Stimulated activated effector memory CD8-positive, alpha-beta T cell treated with anti-CD3 and anti-CD28 coated beads, Interleukin-12 subunit alpha, Interleukin-12 subunit beta, amount 100 ng/mL, for 72 hours (primary cell): ENCODE measurements around the gene USP21.
"Not testable (repeated sequence)": the region's sequence is repeated elsewhere in the genome, so short reads cannot be mapped to it uniquely, and the experiment has no call there.

Source experiments
- ATAC-seq: fragments of 150-1000 bp; cut with Tn5 transposase; 2 replicates; pipeline ENCODE4 v1.10.0; 2021
- DNase-seq, 2 donors: peaks; one replicate each; pipeline ENCODE4 v3.0.0; 2021 to 2022; ENCODE audit warnings: low spot score in 2 of 2
- H3K27ac Mint-ChIP-seq: one replicate; pipeline ENCODE4 v1.8.0; 2022; ENCODE audit warnings: mild to moderate bottlenecking, mixed read lengths
- H3K36me3 Mint-ChIP-seq: one replicate; pipeline ENCODE4 v1.8.0; 2022; ENCODE audit warnings: mild to moderate bottlenecking, mixed read lengths
- H3K4me1 Mint-ChIP-seq: one replicate; pipeline ENCODE4 v1.8.0; 2022; ENCODE audit warnings: mixed read lengths
- H3K4me3 Mint-ChIP-seq: one replicate; pipeline ENCODE4 v1.8.0; 2022; ENCODE audit warnings: mild to moderate bottlenecking, mixed read lengths
- H3K9me3 Mint-ChIP-seq: one replicate; pipeline ENCODE4 v1.8.0; 2022; ENCODE audit warnings: mixed read lengths

The USP21 gene, protein sequence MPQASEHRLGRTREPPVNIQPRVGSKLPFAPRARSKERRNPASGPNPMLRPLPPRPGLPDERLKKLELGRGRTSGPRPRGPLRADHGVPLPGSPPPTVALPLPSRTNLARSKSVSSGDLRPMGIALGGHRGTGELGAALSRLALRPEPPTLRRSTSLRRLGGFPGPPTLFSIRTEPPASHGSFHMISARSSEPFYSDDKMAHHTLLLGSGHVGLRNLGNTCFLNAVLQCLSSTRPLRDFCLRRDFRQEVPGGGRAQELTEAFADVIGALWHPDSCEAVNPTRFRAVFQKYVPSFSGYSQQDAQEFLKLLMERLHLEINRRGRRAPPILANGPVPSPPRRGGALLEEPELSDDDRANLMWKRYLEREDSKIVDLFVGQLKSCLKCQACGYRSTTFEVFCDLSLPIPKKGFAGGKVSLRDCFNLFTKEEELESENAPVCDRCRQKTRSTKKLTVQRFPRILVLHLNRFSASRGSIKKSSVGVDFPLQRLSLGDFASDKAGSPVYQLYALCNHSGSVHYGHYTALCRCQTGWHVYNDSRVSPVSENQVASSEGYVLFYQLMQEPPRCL

DNA sequence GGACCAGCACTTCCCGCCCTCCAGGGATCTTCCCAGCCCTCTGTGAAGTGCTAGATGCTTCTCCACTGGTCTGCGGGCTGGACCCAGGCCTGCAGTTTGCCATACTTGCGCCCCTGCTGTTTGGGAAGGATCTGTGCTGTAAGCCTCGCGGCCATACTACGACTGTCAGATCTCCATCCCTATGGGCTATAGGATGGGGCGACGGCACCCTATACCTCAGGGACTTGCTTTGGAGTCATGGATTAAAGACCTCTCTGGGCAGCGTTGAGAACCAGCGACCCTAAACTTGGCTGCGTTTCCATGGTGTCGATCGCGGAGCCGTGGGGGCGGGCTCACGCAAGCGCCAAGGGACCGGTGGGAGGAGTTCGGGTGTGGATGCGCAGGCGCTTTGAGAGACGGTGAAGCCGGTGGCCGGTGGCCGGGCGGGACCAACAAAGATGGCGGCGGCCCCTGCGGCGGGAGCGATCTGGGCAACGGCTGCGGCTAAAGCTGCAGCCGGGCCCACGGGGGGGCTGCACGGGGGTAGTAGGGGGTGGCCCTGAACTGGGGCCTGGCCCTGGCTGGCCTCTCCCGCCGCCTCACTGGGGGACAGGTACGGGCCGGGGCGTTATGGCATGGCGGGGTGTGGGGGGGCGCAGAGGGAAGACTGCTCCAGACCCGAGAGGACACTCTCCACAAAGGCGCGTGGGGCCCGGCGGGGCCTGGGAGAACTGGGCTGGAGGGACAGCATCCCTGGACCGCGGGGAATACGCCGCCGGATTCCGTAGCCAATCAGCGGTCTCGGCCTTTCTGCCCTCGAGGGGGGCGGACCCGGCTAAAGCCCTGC lies at the start of gene USP21:
TSS of gene USP21 (plus strand) at position 414 of the 826 bp plus-strand sequence. CDS start 1,141 bp downstream, outside the sequence.
- peak within 1 kb of the TSS; percentile 97 for H3K27ac Mint-ChIP-seq
- peaks cover 76% of the 10 kb centered on the region for H3K36me3 Mint-ChIP-seq
- peaks cover 76% of the 10 kb centered on the region for H3K4me1 Mint-ChIP-seq
- peak; percentile 93 for ATAC-seq
- peak; percentile 83 to 96 for DNase-seq
- H3K4me3 Mint-ChIP-seq = peak within 1 kb of the TSS; percentile 83
- no peaks in the 10 kb centered on the region for H3K9me3 Mint-ChIP-seq

DNA sequence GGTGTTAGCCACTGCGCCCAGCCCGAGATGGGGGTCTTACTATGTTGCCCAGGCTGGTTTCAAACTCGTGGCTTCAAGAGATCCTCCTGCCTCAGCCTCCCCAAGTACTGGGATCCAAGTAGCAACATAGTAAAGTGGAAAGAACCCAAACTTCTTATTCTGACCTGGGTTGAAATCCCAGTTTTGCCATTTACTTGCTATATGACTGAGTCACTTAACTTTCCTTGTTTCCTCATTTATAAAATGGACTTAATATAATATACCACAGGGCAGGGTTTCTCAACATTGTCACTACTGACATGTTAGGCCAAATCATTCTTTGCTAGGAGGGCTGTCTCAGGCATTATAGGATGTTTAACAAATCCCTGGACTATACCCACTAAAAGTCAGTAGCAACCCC lies 48.2 kb upstream of the USP21 start:
- H3K4me1 Mint-ChIP-seq = peaks cover 38% of the 10 kb centered on the region
- DNase-seq (no peak), ATAC-seq (no peak)
- H3K4me3 Mint-ChIP-seq = no peak overlapping the region
- H3K9me3 Mint-ChIP-seq = no peaks in the 10 kb centered on the region
- H3K27ac Mint-ChIP-seq = no peak overlapping the region
- peaks cover 81% of the 10 kb centered on the region for H3K36me3 Mint-ChIP-seq

DNA sequence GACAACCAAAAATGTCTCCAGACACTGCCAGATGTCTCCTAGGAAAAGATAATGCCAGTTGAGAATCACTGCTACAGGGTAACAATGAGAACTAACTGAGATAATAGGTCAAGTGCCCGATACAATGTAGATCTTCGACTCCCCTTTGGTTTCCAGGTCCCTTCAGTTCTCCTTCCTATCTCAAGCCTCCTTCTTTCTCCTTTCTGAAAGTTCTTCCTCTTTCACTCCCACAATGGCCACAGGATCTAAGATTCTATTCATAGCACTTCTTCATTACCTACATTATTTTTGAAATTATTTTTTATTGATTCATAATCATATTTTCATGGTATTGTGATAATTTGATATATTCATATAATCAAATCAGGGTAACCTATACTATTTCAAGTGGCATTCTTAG lies 47.8 kb upstream of the USP21 start:
- Mint-ChIP-seq H3K4me1 (peaks cover 38% of the 10 kb centered on the region), H3K27ac (no peak overlapping the region)
- DNase-seq = no peak

DNA sequence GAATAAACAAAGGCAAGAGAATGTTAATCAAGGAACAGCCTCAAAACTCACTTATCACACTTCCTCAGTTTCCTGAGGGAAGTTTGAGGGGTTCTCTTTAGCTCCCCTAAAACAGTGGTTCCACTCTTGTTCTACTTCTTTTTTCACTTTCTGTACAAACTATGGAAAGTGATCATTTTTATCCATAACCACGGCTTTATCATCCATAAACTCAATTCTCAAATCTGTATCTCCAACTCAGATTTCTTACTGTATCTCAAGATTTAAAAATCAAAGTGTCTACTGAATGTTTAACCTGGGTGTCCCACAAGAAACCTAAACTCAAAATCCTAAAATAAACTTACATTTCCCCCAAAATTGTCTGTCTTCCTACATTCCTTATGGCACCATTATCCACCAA lies 45.4 kb upstream of the USP21 start:
- Mint-ChIP-seq H3K36me3 (peaks cover 70% of the 10 kb centered on the region), H3K9me3 (no peaks in the 10 kb centered on the region), H3K27ac (peak overlapping the region; percentile 73), H3K4me1 (peaks cover 41% of the 10 kb centered on the region), H3K4me3 (no peak overlapping the region)
- DNase-seq (no peak), ATAC-seq (no peak)

More for the DNA sequence above, 47.8 kb upstream of the USP21 start:
- Mint-ChIP-seq H3K36me3 (peaks cover 77% of the 10 kb centered on the region), H3K9me3 (no peaks in the 10 kb centered on the region), H3K4me3 (no peak overlapping the region)
- no peak for ATAC-seq

DNA sequence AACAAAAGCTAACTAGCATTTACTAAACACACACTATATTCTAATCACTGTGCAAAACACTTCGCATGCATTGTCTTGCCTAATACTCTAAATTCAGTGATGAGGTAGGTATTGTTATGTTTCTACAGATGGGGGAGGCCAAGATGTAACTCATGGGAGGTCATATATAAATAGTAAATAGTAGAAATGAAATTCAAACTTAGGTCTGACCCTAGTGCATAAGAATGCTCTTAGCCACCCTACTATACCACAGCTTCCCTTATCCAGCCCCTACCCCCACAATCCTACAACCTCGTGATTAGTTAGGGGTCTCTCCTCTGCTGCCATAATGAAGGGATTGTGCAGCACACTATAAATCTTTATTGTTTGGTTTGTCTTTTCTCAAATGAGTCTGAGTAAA lies 44.7 kb upstream of the USP21 start:
- peaks cover 48% of the 10 kb centered on the region for H3K4me1 Mint-ChIP-seq
- peaks cover 70% of the 10 kb centered on the region for H3K36me3 Mint-ChIP-seq
- ATAC-seq = no peak
- H3K27ac Mint-ChIP-seq = peak overlapping the region; percentile 73
- no peak for DNase-seq
- no peak overlapping the region for H3K4me3 Mint-ChIP-seq
- no peaks in the 10 kb centered on the region for H3K9me3 Mint-ChIP-seq

DNA sequence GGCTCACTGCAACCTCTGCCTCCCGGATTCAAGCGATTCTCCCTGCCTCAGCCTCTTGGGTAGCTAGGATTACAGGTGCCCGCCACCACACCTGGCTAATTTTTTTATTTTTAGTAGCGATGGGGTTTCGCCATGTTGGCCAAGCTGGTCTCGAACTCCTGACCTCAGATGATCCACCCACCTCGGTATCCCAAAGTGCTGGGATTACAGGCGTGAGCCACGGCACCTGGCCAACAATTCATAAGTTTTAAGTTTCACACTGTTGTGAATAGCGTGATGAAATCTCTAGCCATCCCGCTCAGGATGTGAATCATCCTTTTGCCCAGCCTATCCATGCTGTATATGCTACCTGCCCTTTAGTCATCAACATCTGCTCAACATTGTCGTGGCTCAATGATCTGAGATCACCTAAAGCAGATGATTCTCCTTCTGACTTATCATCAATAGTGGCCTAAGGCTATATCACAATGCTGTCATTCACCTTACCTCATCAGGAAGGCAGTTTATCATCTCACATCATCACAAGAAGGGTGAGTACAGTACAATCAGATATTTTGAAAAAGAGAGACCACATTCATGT lies 44.1 kb upstream of the USP21 start:
- ATAC-seq (peak; percentile 83), DNase-seq (no peak)
- Mint-ChIP-seq H3K4me1 (peaks cover 54% of the 10 kb centered on the region), H3K9me3 (no peaks in the 10 kb centered on the region), H3K27ac (peak overlapping the region; percentile 73), H3K4me3 (peak overlapping the region; percentile 96), H3K36me3 (peaks cover 70% of the 10 kb centered on the region)

DNA sequence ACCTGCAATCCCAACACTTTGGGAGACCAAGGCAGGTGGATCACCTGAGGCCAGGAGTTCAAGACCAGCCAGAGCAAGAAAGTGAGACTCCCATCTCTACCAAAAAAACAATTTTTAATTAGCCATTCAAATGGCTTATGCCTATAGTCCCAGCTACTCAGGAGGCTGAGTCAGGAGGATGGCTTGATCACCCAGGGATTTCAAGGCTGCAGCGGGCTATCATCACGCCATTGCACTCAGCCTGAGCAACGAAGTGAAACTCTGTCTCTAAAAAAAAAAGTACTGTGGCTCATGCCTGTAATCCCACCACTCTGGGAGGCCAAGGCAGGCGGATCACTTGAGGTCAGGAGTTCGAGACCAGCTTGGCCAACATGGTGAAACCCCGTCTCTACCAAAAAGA lies 43.3 kb upstream of the USP21 start:
- not testable (repeated sequence) for H3K9me3 Mint-ChIP-seq, ATAC-seq, DNase-seq
- peaks cover 71% of the 10 kb centered on the region for H3K36me3 Mint-ChIP-seq
- H3K4me3 Mint-ChIP-seq = peak overlapping the region; percentile 96
- peaks cover 57% of the 10 kb centered on the region for H3K4me1 Mint-ChIP-seq
- peak overlapping the region; percentile 73 for H3K27ac Mint-ChIP-seq

DNA sequence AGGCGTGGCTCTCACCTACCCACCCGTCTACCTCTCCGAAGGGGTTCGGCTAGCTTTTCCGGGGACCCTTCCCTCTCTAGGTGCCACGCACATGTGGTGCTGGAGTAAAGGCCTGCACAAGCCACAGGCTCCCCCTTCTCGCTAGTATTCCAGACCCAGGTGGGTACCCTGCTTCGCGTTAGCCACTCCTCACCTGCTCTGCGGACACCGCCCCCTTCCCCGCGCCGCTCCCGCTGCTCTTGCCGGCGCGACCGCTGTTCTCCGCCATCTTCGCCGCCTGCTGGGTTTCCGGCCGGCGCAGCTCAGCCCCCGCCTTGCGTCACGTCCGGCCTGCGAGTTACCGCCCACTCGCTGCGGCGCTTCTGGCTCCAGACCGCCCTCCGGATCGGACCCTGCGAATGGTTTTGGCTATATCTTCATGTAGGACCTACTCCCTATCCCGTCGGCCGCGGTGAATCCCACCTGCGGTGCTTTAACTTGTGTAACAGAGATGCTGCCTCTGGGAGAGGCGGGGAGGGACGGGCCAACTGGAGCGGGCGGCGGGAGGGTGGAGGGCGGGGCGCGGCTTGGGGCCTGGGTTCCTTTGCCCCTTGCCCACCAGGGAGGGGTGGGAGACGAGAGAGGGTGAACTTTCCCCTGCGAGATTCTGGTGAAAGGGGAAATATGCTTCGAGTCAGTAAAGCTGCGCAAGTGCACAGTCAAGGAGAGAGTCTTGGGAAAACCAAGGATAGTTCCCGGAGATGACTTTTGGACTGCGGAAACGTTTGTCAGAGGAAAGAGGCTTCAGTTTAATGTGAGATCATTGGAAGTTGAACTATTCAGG lies 41.3 kb upstream of the USP21 start, which contains the start of the genes NIT1 and PFDN2:
TSS of gene NIT1 (plus strand) at position 347 of the 823 bp plus-strand sequence. CDS start at position 419, 72 bp downstream.
TSS of gene PFDN2 (minus strand) at position 279 of the 823 bp plus-strand sequence. CDS start at position 268, 11 bp downstream.
- peak within 1 kb of the TSS; percentile 96 for H3K4me3 Mint-ChIP-seq
- H3K27ac Mint-ChIP-seq = peak within 1 kb of the TSS; percentile 97
- peaks cover 50% of the 10 kb centered on the region for H3K4me1 Mint-ChIP-seq
- H3K9me3 Mint-ChIP-seq = no peaks in the 10 kb centered on the region
- peaks cover 81% of the 10 kb centered on the region for H3K36me3 Mint-ChIP-seq
- peak; percentile 84 to 93 for DNase-seq
- peak; percentile 80 for ATAC-seq

DNA sequence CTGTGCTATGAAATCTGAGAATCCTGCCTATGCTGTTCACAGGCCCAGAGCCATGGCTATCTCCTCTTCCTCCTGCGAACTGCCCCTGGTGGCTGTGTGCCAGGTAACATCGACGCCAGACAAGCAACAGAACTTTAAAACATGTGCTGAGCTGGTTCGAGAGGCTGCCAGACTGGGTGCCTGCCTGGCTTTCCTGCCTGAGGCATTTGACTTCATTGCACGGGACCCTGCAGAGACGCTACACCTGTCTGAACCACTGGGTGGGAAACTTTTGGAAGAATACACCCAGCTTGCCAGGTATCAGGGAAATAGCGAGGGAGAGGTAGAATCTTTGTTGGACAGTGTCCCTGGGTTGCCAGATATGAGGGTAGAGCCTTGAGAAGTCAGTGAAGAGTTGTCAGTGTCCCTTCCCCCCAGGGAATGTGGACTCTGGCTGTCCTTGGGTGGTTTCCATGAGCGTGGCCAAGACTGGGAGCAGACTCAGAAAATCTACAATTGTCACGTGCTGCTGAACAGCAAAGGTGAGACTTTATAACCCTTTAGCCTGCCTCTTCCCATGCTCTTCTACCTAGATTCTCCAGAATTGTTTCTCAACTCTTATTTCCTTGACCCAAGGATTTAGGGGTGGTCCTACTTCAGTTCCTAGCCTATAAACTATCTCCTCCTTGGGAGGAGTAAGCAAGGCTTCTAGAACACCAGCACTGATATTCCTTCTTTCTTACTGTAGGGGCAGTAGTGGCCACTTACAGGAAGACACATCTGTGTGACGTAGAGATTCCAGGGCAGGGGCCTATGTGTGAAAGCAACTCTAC lies 40.0 kb upstream of the USP21 start:
- no peaks in the 10 kb centered on the region for H3K9me3 Mint-ChIP-seq
- ATAC-seq = peak; percentile 73
- peak overlapping the region; percentile 97 for H3K27ac Mint-ChIP-seq
- peak in 1 of 2 donors; percentile 74 for DNase-seq
- H3K4me1 Mint-ChIP-seq = peaks cover 36% of the 10 kb centered on the region
- peak overlapping the region; percentile 96 for H3K4me3 Mint-ChIP-seq
- H3K36me3 Mint-ChIP-seq = peaks cover 81% of the 10 kb centered on the region

DNA sequence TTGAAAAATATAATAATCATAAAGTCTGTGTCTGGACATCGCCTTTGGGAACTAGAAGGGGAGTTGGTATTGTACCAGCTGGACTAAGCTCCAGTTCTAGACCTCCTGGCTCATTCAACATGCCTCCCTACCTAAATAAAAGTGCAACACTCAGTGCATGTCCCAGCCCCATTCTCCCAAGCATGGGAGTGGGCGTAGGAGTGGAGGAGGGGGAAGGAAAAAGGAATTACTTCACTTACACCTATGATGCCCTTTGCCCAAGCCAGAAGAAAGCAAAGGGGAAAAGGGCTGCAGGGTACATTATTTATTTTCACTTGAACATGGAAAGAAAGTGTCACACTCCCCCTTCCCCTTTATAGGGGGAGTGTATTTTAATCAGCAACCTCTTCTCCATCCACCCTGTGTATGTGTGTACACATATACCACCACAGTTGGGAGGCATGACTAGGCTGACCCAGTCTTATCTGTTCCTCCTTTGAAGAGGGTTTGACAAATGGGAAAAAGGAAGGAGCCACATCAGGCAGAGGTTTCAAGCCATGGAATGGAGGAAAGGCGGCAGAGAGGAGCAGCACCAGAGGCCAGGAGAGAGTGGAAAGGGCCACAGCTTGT lies 38.2 kb upstream of the USP21 start:
- peaks cover 30% of the 10 kb centered on the region for H3K4me1 Mint-ChIP-seq
- no peaks in the 10 kb centered on the region for H3K9me3 Mint-ChIP-seq
- no peak overlapping the region for H3K4me3 Mint-ChIP-seq
- ATAC-seq (no peak), DNase-seq (no peak)
- H3K27ac Mint-ChIP-seq = peak overlapping the region; percentile 76
- H3K36me3 Mint-ChIP-seq = peaks cover 84% of the 10 kb centered on the region

DNA sequence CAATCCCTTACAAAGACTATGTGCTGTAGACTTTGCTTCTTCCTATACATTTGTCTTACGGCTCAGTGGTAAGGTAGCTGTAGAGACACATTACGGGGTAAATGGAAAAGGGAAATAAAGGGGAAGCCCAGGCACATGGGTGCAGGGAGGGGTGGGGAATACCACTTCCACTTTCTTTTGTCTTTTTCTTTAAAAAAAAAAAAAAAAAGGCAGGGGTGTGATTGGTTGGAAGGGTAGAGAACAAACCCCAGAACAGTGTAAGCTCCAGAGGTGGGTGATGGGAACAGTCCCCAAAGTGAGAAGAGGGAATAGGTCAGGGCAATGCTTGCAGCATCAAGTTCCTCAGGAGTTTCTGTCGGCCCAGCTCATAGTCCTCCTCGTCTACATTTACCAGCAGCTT lies 37.5 kb upstream of the USP21 start:
- H3K4me3 Mint-ChIP-seq = no peak overlapping the region
- H3K27ac Mint-ChIP-seq = peak overlapping the region; percentile 76
- DNase-seq (no peak), ATAC-seq (no peak)
- peaks cover 31% of the 10 kb centered on the region for H3K4me1 Mint-ChIP-seq
- H3K36me3 Mint-ChIP-seq = peaks cover 91% of the 10 kb centered on the region
- no peaks in the 10 kb centered on the region for H3K9me3 Mint-ChIP-seq

DNA sequence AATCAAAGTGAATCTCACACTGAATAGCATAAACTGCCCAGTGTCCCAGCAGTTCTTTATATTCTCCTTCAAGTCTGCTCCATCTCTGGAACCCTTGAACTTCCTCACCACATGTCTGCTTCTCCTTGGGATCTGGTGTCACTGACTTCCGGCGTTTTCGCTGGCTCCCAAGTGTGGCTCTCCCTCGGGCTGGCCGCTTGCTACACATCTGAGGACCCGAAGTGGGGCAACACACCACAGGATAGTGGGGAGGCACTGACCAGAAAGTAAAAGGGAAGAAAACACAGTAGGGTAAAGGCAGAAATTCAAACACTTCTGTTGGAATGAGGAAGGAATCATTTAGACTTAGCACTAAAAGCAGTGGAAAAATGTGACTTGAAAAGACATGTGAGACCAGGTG lies 36.3 kb upstream of the USP21 start:
- Mint-ChIP-seq H3K27ac (peak overlapping the region; percentile 15), H3K9me3 (no peaks in the 10 kb centered on the region), H3K36me3 (peaks cover 94% of the 10 kb centered on the region), H3K4me1 (peaks cover 42% of the 10 kb centered on the region), H3K4me3 (no peak overlapping the region)
- ATAC-seq (no peak), DNase-seq (no peak)

DNA sequence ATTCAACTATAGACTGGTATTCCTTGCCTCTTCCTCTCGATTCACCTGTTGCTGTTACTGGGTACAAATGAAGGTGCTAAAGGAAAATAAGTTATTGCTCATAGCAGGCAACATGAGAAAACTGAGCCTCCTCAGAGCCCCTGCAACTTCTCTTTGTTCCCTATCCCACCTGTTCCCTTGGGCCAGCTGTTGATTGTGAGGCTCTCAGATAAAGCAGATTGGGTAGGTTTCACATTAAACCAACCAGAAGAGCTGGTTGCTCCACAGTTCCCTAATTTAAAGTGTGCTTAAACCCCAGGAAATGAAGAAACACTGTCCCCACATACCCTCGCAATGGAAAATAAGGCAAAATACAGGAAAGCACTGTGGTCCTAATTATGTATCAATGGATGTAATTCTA lies 31.7 kb upstream of the USP21 start:
- Mint-ChIP-seq H3K27ac (peak overlapping the region; percentile 1), H3K4me1 (peaks cover 59% of the 10 kb centered on the region), H3K4me3 (no peak overlapping the region), H3K9me3 (no peaks in the 10 kb centered on the region), H3K36me3 (peaks cover 93% of the 10 kb centered on the region)
- DNase-seq (no peak), ATAC-seq (no peak)
